OCI-LY7 (cell line): Measurements from ENCODE around the gene PDXDC1. TPM values are rescaled to one million over a fixed set of nuclear protein-coding genes. Genes with fewer than 3 reads are reported as not detected.
"Not testable (repeated sequence)": the region's sequence is repeated elsewhere in the genome, so short reads cannot be mapped to it uniquely, and the experiment has no call there.

Experiments
- BruUV-seq: library from RNA; stranded (reverse); fragments of 400-500 nt; replicated peaks from 2 replicates; lab custom pipeline; 2021; lab: Mats Ljungman, UMichigan
- CTCF ChIA-PET: fragments of 300-600 bp; sonication (Branson Sonifier 250); formaldehyde crosslinking; loops from one replicate; lab custom pipeline; 2022; ENCODE audit warnings: antibody characterized with exemption; ENCODE audit not compliant: unreplicated experiment; lab: Charles Lee
- POLR2A ChIA-PET: fragments of 300-600 bp; sonication (Branson Sonifier 250); formaldehyde crosslinking; loops from one replicate; lab custom pipeline; 2022; ENCODE audit warnings: antibody characterized with exemption; lab: Charles Lee
- DNase-seq: peaks from one replicate; pipeline ENCODE4 v3.0.0-alpha.2; 2015; ENCODE audit warnings: low spot score
- H2AFZ ChIP-seq: fragments of 200-600 bp; sonication (generic), shearing (Covaris generic); 2 replicates; pipeline ENCODE4 v1.6.1; 2014; ENCODE audit warnings: mild to moderate bottlenecking, antibody characterized with exemption, low read length, moderate library complexity
- H3K27ac ChIP-seq: fragments of 200-600 bp; sonication (generic); 2 replicates; pipeline ENCODE4 v1.5.1; 2014; ENCODE audit warnings: mixed run types, low read depth, mild to moderate bottlenecking, moderate library complexity, low read length, inconsistent platforms; ENCODE audit not compliant: poor library complexity, severe bottlenecking
- H3K36me3 ChIP-seq: fragments of 200-600 bp; sonication (generic); 2 replicates; pipeline ENCODE4 v1.6.1; 2014; ENCODE audit warnings: mild to moderate bottlenecking, antibody characterized with exemption, low read length, moderate library complexity, mixed read lengths; ENCODE audit not compliant: insufficient read depth
- H3K4me1 ChIP-seq: fragments of 200-600 bp; sonication (generic); 2 replicates; pipeline ENCODE4 v1.5.1; 2014; ENCODE audit warnings: mild to moderate bottlenecking, low read length; ENCODE audit not compliant: insufficient read depth, poor library complexity, severe bottlenecking
- H3K4me2 ChIP-seq: fragments of 200-600 bp; sonication (generic); 2 replicates; pipeline ENCODE4 v1.6.1; 2014; ENCODE audit warnings: mild to moderate bottlenecking, low read length
- H3K4me3 ChIP-seq: fragments of 200-600 bp; sonication (generic); 2 replicates; pipeline ENCODE4 v1.5.1; 2014; ENCODE audit warnings: mild to moderate bottlenecking, low read depth, low read length; ENCODE audit not compliant: poor library complexity, severe bottlenecking
- H3K79me2 ChIP-seq: fragments of 200-600 bp; sonication (generic); 2 replicates; pipeline ENCODE4 v1.6.1; 2016; ENCODE audit warnings: low read depth, mild to moderate bottlenecking, low read length, moderate library complexity, mixed read lengths; ENCODE audit not compliant: insufficient read depth
- H3K9me2 ChIP-seq: fragments of 200-600 bp; sonication (generic); 2 replicates; pipeline ENCODE4 v1.6.1; 2016; ENCODE audit warnings: mild to moderate bottlenecking, low read length, mixed read lengths; ENCODE audit not compliant: insufficient read depth
- H3K9me3 ChIP-seq: fragments of 200-600 bp; sonication (generic); 2 replicates; pipeline ENCODE4 v1.6.1; 2014; ENCODE audit warnings: mild to moderate bottlenecking, mixed run types, low read length, mixed read lengths
- H4K20me1 ChIP-seq: fragments of 200-600 bp; sonication (generic); 2 replicates; pipeline ENCODE4 v1.6.1; 2014; ENCODE audit warnings: mild to moderate bottlenecking, antibody characterized with exemption, low read length, moderate library complexity, mixed read lengths; ENCODE audit not compliant: insufficient read depth
- CTCF ChIP-seq: fragments of 200-600 bp; sonication (generic); conservative IDR thresholded peaks from 2 replicates; pipeline ENCODE4 v1.5.1; 2014; ENCODE audit warnings: mild to moderate bottlenecking, antibody characterized with exemption, low read length, moderate library complexity, mixed read lengths
- EZH2phosphoT487 ChIP-seq: fragments of 200-600 bp; sonication (generic); IDR thresholded peaks from 2 replicates; pipeline ENCODE4 v1.6.1; 2018; ENCODE audit warnings: low read depth, borderline replicate concordance, mild to moderate bottlenecking, mixed run types, antibody characterized with exemption, low read length, moderate library complexity, mixed read lengths
- intact Hi-C: fragments of 100-400 bp; cut with micrococcal nuclease; formaldehyde crosslinking; loops from one replicate; pipeline ENCODE4 v1.10.0; 2022; ENCODE audit not compliant: unreplicated experiment
- total RNA-seq, 2 experiments: library from RNA; depleted of rRNA in 1 of 2; stranded (reverse); fragments of >200 nt in 1 of 2; shearing (Covaris generic) in 1 of 2; gene quantifications; 2 replicates each; pipeline ENCODE4 v1.2.3, GENCODE V29; 2014 to 2022

Gene PDXDC1
- total RNA-seq, 2 experiments from 2014 or later = 43.0 to 83.3 TPM

- H3K79me2 ChIP-seq = no peaks in the 10 kb centered on the region
- POLR2A ChIA-PET = interaction anchor here (1.4 kb wide), 1 partner anchor 11 kb away, joined by 3 read pairs; no protein-coding TSS in a partner anchor
- DNase-seq = no peak
- intact Hi-C loops = no loop called here
- CTCF ChIA-PET = no interaction called here
- H2AFZ ChIP-seq = no peak overlapping the region
- H3K4me1 ChIP-seq = no peaks in the 10 kb centered on the region
- H3K4me2 ChIP-seq = no peak overlapping the region
- no peaks in the 10 kb centered on the region for H3K9me2 ChIP-seq
- peaks cover 86% of the 10 kb centered on the region for H3K36me3 ChIP-seq
- BruUV-seq = no TSS peak
- no peak overlapping the region for H3K4me3 ChIP-seq
- no peaks in the 10 kb centered on the region for H4K20me1 ChIP-seq
- TF ChIP-seq CTCF (no peak), EZH2phosphoT487 (no peak)
- no peak overlapping the region for H3K27ac ChIP-seq
- H3K9me3 ChIP-seq = no peaks in the 10 kb centered on the region
Measured at GRCh38 chr16:15041271-15042004, 66.6 kb downstream of the PDXDC1 start.

- TF ChIP-seq EZH2phosphoT487 = no peak
- no peak for TF ChIP-seq CTCF
- POLR2A ChIA-PET = no interaction called here
- intact Hi-C loops = no loop called here
Measured at GRCh38 chr16:15043344-15043743, 68.5 kb downstream of the PDXDC1 start.

GRCh38 chr16:15044286-15044685 is 69.5 kb downstream of the PDXDC1 start:
- no peaks in the 10 kb centered on the region for H3K9me3 ChIP-seq
- H4K20me1 ChIP-seq = no peaks in the 10 kb centered on the region
- no peak for TF ChIP-seq EZH2phosphoT487
- TF ChIP-seq CTCF = no peak
- no peak overlapping the region for H3K4me3 ChIP-seq
- no peak for DNase-seq
- POLR2A ChIA-PET = no interaction called here
- no peaks in the 10 kb centered on the region for H3K79me2 ChIP-seq
- H2AFZ ChIP-seq = no peak overlapping the region
- peaks cover 70% of the 10 kb centered on the region for H3K36me3 ChIP-seq
- CTCF ChIA-PET = no interaction called here
- no peaks in the 10 kb centered on the region for H3K4me1 ChIP-seq
- no peaks in the 10 kb centered on the region for H3K9me2 ChIP-seq
- H3K4me2 ChIP-seq = no peak overlapping the region
- BruUV-seq = no TSS peak
- no peak overlapping the region for H3K27ac ChIP-seq
- intact Hi-C loops = no loop called here

More at GRCh38 chr16:15043344-15043743, 68.5 kb downstream of the PDXDC1 start:
- CTCF ChIA-PET = no interaction called here
- no TSS peak for BruUV-seq
- Histone ChIP-seq H2AFZ (no peak overlapping the region), H3K79me2 (no peaks in the 10 kb centered on the region), H4K20me1 (no peaks in the 10 kb centered on the region), H3K4me2 (no peak overlapping the region), H3K4me3 (no peak overlapping the region), H3K9me3 (no peaks in the 10 kb centered on the region), H3K27ac (no peak overlapping the region), H3K36me3 (peaks cover 80% of the 10 kb centered on the region), H3K9me2 (no peaks in the 10 kb centered on the region), H3K4me1 (no peaks in the 10 kb centered on the region)
- DNase-seq = no peak

- H3K4me1 ChIP-seq, intact Hi-C loops, H4K20me1 ChIP-seq, H3K4me3 ChIP-seq, DNase-seq, CTCF ChIA-PET, H3K79me2 ChIP-seq, H3K9me2 ChIP-seq, H3K4me2 ChIP-seq, H2AFZ ChIP-seq, BruUV-seq, H3K9me3 ChIP-seq, H3K27ac ChIP-seq: not testable (repeated sequence)
- POLR2A ChIA-PET = interaction anchor here (0.6 kb wide), 1 partner anchor 849 kb away, joined by 6 read pairs; no protein-coding TSS in a partner anchor
- H3K36me3 ChIP-seq = peaks cover 61% of the 10 kb centered on the region
Measured at GRCh38 chr16:15045270-15045669, 70.4 kb downstream of the PDXDC1 start.
